ENCODE data around the gene UBE2E3.
"Not testable (repeated sequence)": the region's sequence is repeated elsewhere in the genome, so short reads cannot be mapped to it uniquely, and the experiment has no call there.

Gene UBE2E3

GRCh38 chr2:181036848-181037603 lies 56.6 kb downstream of the UBE2E3 start:
- no peak for DNase-seq

DNA sequence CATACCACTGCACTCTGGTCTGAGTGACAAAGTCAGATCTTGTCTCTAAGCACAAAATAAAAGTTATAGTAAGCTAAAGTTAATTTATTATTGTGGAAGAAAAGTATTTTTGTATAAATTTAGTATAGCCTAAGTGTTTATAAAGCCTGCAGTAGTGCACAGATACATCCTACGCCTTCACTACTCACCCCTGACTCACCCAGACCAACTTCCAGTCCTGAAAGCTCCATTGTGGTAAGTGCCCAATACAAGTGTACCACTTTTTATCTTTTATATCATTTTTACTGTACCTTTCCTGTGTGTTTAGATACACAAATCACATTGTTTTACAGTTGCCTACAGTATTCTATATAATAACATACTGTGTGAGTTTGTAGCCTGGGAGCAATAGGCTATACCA lies 57.5 kb downstream of the UBE2E3 start:
- no peak for DNase-seq

DNA sequence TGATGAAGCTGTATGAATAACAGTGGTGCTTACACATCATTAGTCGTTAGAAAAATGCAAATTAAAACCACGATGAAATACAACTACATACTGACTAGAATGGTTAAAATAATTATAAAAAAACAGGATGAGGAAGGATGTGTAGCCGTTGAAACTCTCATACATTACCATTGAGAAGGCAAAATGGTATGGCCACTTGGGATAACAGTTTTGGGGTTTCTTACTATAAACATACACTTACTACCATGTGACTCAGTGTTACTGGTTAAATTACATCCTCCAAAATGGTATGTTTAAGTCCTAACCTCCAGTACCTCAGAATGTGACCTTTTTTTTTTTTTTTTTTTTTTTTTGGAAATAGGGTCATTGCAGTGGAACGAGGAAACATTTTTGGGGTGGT lies 58.4 kb downstream of the UBE2E3 start:
- DNase-seq, result no peak

GRCh38 chr2:181040839-181041238 lies 60.4 kb downstream of the UBE2E3 start:
- DNase-seq, result not testable (repeated sequence)

GRCh38 chr2:181041661-181042060 lies 61.3 kb downstream of the UBE2E3 start:
- no peak for DNase-seq

- no peak for DNase-seq
These were observed 62.3 kb downstream of the UBE2E3 start for GRCh38 chr2:181042706-181043105.

- DNase-seq, result no peak
These were observed 66.4 kb downstream of the UBE2E3 start for GRCh38 chr2:181046833-181047232.

GRCh38 chr2:181047829-181048228 lies 67.4 kb downstream of the UBE2E3 start:
- DNase-seq, result no peak

DNA sequence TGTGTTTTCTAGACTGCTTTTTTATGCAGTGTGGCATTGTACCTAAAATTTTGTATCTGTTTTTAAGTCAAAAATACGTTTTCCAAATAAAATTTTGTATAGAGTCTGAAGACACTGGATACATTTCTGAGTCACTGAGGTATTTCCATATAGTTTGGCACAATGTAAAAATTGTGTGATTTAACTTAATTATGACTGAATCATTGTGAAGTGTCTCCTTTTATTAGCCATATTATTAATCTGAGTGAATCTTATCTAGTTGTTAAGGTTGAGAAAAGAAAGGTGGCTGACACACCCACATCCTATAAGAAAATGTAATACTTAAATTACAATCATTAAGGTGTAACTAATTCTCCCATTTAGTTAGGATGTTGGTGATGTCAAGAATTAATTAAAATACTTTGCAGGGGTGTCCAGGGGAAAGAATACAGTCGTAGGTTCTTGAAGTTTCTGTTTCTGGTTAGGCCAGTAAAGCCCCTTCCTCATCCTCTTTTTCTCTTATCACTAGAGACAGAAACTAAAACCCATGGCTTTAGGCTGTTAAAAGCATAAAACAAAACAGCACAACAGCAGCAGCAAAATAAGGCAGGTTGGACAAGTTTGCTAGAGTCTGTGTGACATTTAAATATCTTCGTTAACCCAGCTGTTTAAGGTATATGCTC lies 71.6 kb downstream of the UBE2E3 start:
- no peak for DNase-seq

DNA sequence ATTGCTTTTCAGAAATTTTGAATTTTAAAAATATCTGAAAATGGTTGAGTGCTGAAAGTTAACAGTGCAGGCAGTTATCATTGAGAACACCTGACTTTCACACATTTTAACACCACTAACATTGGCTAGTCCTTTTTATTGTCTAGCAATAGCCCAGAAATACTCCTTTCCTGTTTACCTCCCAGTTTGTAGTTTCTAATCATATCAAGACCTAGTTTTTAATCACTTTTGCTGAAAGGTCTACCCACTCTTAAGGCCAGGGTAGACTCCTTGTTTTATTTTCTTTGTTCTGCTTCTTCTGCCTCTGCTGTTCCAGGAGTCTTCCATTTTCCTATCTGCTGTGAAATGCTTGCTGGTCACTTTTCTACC lies 72.1 kb downstream of the UBE2E3 start:
- no peak for DNase-seq

GRCh38 chr2:181054256-181054655 lies 73.9 kb downstream of the UBE2E3 start:
- no peak for DNase-seq

GRCh38 chr2:181054843-181055242 lies 74.4 kb downstream of the UBE2E3 start:
- DNase-seq, result peak; percentile 28

DNA sequence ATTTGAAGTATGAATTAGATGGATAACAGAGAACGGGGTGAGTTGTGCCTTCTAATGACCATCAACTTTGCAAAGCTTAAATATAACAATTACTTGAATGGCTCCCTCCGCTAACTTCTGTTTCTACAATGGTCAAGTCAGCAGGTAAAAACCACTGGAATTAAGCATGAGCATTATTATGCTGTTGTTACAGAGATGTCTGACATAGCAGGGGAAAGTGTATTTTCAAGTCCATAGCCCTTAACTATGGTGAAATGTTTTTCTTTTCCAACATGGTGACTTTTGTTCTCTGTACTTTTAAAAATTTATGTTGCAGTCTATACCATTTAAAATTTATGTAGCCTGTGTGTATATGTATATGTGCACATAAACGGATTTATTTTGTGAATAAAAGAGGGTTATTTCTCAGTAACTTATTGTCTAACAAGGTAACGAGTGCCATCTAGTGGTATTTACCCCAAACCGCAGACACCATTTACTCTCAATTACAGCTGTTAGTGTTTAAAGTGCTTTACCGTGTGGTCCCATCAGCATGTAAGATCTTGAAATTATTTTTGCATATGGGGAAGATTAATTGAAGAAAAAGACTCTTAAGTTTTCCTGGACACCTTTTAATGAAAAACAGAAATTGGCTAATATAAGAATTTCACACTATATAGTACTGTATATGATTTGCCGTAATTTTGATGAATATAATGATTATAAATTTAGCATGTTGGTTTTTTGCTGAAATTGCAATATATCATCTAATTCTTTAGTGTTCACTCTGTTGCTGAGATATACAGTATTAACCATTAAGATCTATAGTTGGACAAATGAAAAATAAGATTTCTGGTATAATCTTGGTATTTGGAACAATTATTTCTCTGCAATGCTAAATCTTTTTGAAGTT lies 78.2 kb downstream of the UBE2E3 start:
- peak; percentile 65 for DNase-seq

- no peak for DNase-seq
These were observed 83.3 kb downstream of the UBE2E3 start for GRCh38 chr2:181063696-181064095.

- DNase-seq, result no peak
These were observed 85.1 kb downstream of the UBE2E3 start for GRCh38 chr2:181065458-181065857.

GRCh38 chr2:181066333-181066732 lies 85.9 kb downstream of the UBE2E3 start:
- no peak for DNase-seq

- no peak for DNase-seq
These were observed 89.9 kb downstream of the UBE2E3 start for GRCh38 chr2:181070119-181070835.

GRCh38 chr2:181070836-181071200 lies 90.4 kb downstream of the UBE2E3 start:
- DNase-seq, result no peak

- peak; percentile 90 for DNase-seq
These were observed 92.3 kb downstream of the UBE2E3 start for GRCh38 chr2:181072486-181073235.

DNA sequence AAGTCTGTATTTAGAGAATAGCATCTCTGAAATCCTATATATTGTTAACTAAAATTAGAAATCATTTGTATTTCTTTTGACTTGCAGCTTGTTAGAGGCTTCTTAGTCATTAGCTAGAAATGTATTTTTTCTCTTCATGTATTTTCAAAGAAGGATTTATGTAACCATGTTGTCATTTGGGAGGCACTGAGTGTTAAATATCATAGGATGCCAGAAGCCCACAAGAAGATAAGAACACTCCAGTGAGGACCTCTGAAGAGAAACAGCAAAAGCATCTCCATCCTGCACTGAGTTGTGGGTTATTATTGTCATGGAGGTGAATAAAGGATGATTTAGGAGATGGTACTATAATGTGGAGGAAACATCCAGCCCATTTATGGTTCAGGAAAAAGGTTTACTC lies 93.5 kb downstream of the UBE2E3 start:
- DNase-seq, result no peak

DNA sequence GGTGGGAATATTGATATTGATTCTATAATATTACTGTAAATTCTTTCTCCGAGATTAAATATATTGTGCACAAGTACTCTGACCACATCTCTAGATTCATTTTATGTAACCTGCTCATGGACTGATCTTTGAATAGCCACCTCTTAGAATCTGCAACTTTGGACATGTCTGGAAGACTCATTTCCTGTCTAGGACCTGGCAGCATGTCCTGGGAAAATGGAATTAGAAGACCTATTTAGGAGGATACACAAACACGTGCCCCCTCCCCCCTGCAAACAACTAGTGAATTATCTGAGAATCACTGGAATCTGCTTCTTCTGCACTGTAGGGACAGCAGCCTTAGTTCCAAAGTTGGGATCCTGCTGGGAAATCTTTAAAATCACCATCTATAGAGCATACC lies 94.1 kb downstream of the UBE2E3 start:
- DNase-seq, result no peak

GRCh38 chr2:181076658-181077057 lies 96.3 kb downstream of the UBE2E3 start:
- no peak for DNase-seq

All from inflammatory macrophage treated with lipopolysaccharide for 4 hours (primary cell).